Right lobe of liver (tissue), 6 donors: Measurements from ENCODE around the gene NCOA6. TPM values are rescaled to one million over a fixed set of nuclear protein-coding genes. Genes with fewer than 3 reads are reported as not detected.

Source experiments
- ATAC-seq, 4 donors: fragments of 200-7000 bp; cut with Tn5 transposase; one replicate each; pipeline ENCODE4 v1.9.1; 2020; ENCODE audit warnings: mild to moderate bottlenecking in 4 of 4, moderate library complexity in 4 of 4
- DNase-seq, 3 donors: peaks; one replicate each; pipeline ENCODE4 v3.0.0-alpha.2; 2020
- H3K27ac ChIP-seq, 3 donors: fragments of 200-600 bp; one replicate each; pipeline ENCODE4 v1.8.0; 2022
- H3K27me3 ChIP-seq, 2 donors: fragments of 200-600 bp; one replicate each; pipeline ENCODE4 v1.8.0; 2022
- H3K36me3 ChIP-seq, 4 donors: fragments of 200-600 bp; sonication (generic) in 1 of 4; one replicate each; pipeline versions ENCODE4 v1.5.1 to v1.8.0; 2017 to 2022; ENCODE audit warnings: control low read depth in 1 of 4
- H3K4me1 ChIP-seq, 4 donors: fragments of 200-600 bp; sonication (generic) in 1 of 4; one replicate each; pipeline versions ENCODE4 v1.5.1 to v1.8.0; 2017 to 2022; ENCODE audit warnings: control low read depth in 1 of 4
- H3K4me3 ChIP-seq, 3 donors: fragments of 200-600 bp; one replicate each; pipeline ENCODE4 v1.8.0; 2022
- H3K9me3 ChIP-seq, 4 donors: fragments of 200-600 bp; sonication (generic) in 1 of 4; one replicate each; pipeline versions ENCODE4 v1.5.1 to v1.8.0; 2017 to 2022; ENCODE audit warnings: control low read depth in 1 of 4
- CTCF ChIP-seq, 4 donors: fragments of 200-600 bp in 3 of 4; fragments of 450-650 bp in 1 of 4; IDR thresholded peaks; one replicate each; pipeline versions ENCODE4 v1.5.1 to v1.8.0; 2016 to 2022; ENCODE audit warnings: antibody characterized with exemption in 4 of 4, mild to moderate bottlenecking in 2 of 4
- POLR2A ChIP-seq: fragments of 450-650 bp; IDR thresholded peaks from one replicate; pipeline ENCODE4 v1.6.1; 2017; ENCODE audit warnings: antibody characterized with exemption, mild to moderate bottlenecking
- WGBS: methylation state at CpG from one replicate; pipeline ENCODE4 v1.1.6; 2018; ENCODE audit warnings: low coverage, low lambda C conversion rate; ENCODE audit not compliant: insufficient coverage; ENCODE audit errors: missing lambda C conversion rate; 5-methylcytosine and 5-hydroxymethylcytosine counted together
- intact Hi-C, 2 donors: fragments of 100-400 bp; cut with DNase I; formaldehyde crosslinking; loops; one replicate each; pipeline versions ENCODE4 v1.11.2 to v1.14.1; 2022
- total RNA-seq, 6 experiments: library from RNA; depleted of rRNA in 2 of 6; stranded (reverse); fragments of >200 nt in 2 of 6; fragmentation: NEBNext Ultra II Directional in 3 of 6; extraction: Animal tissue kit (Norgen Biotek cat#: 25700) in 3 of 6; gene quantifications; one replicate each; pipeline versions ENCODE4 v1.1.0 to v1.2.4, GENCODE V29; 2016 to 2023
- donor health status: DM: no; HTN: yes; CAD: no.
- donor health status: DM: no; HTN: no; CAD: no.
- donor health status: DM: no; HTN: no; CAD: no.
- donor health status: DM: no; HTN: yes; CAD: no.
- donor health status: DM: no; HTN: yes; CAD: no.

NCOA6 gene
- total RNA-seq, 6 experiments from 2014 or later: 10.0 to 12.9 (median 11.1) TPM

GRCh38 chr20:34774449-34774848, 51.0 kb downstream of the NCOA6 start:
- H3K4me1 ChIP-seq: no peaks in the 10 kb centered on the region
- H3K4me3 ChIP-seq: no peak overlapping the region
- DNase-seq: no peak
- TF ChIP-seq CTCF (IDR thresholded peaks at IDR 0.05): no peak
- no peak for TF ChIP-seq POLR2A
- H3K27me3 ChIP-seq: no peaks in the 10 kb centered on the region
- ATAC-seq: no peak
- intact Hi-C loops: no loop called here
- H3K9me3 ChIP-seq: no peaks in the 10 kb centered on the region
- peaks cover 0 to 26% (median 11%) of the 10 kb centered on the region in 4 donors for H3K36me3 ChIP-seq
- 91% methylated on average over 3 of the region's 3 CpGs for WGBS
- no peak overlapping the region for H3K27ac ChIP-seq

- H3K27me3 ChIP-seq: no peaks in the 10 kb centered on the region
- 91% methylated on average over 1 of the region's 1 CpG for WGBS
- no peaks in the 10 kb centered on the region for H3K4me1 ChIP-seq
- ATAC-seq: no peak
- peaks cover 0 to 26% (median 11%) of the 10 kb centered on the region in 4 donors for H3K36me3 ChIP-seq
- H3K4me3 ChIP-seq: no peak overlapping the region
- no peak overlapping the region for H3K27ac ChIP-seq
- no peak for TF ChIP-seq CTCF (IDR thresholded peaks at IDR 0.05)
- TF ChIP-seq POLR2A: no peak
- intact Hi-C loops: no loop called here
- no peaks in the 10 kb centered on the region for H3K9me3 ChIP-seq
- DNase-seq: no peak
These were observed 51.7 kb downstream of the NCOA6 start for GRCh38 chr20:34773726-34774125.

- Histone ChIP-seq H3K4me1 (no peaks in the 10 kb centered on the region), H3K4me3 (no peak overlapping the region), H3K36me3 (peaks cover 0 to 38% (median 12%) of the 10 kb centered on the region in 4 donors), H3K27me3 (no peaks in the 10 kb centered on the region), H3K27ac (no peak overlapping the region), H3K9me3 (no peaks in the 10 kb centered on the region)
- 80% methylated on average over 2 of the region's 3 CpGs for WGBS
- DNase-seq (no peak), ATAC-seq (no peak)
- TF ChIP-seq POLR2A (no peak), CTCF (IDR thresholded peaks at IDR 0.05) (no peak)
- intact Hi-C loops: no loop called here
These were observed 53.0 kb downstream of the NCOA6 start for GRCh38 chr20:34772437-34772836.

GRCh38 chr20:34771680-34772081, 53.8 kb downstream of the NCOA6 start:
- H3K9me3 ChIP-seq: no peaks in the 10 kb centered on the region
- WGBS: 75% methylated on average over 3 of the region's 3 CpGs
- H3K4me3 ChIP-seq: no peak overlapping the region
- H3K27me3 ChIP-seq: no peaks in the 10 kb centered on the region
- intact Hi-C loops: no loop called here
- TF ChIP-seq POLR2A: no peak
- no peak for TF ChIP-seq CTCF (IDR thresholded peaks at IDR 0.05)
- DNase-seq (no peak), ATAC-seq (no peak)
- H3K36me3 ChIP-seq: peaks cover 0 to 45% (median 16%) of the 10 kb centered on the region in 4 donors
- H3K27ac ChIP-seq: no peak overlapping the region
- no peaks in the 10 kb centered on the region for H3K4me1 ChIP-seq

GRCh38 chr20:34768096-34768495, 57.4 kb downstream of the NCOA6 start:
- TF ChIP-seq POLR2A (no peak), CTCF (IDR thresholded peaks at IDR 0.05) (no peak)
- intact Hi-C loops: no loop called here
- H3K4me1 ChIP-seq: no peaks in the 10 kb centered on the region
- ATAC-seq (no peak), DNase-seq (no peak)
- H3K27me3 ChIP-seq: no peaks in the 10 kb centered on the region
- peaks cover 1 to 45% (median 7%) of the 10 kb centered on the region in 4 donors for H3K36me3 ChIP-seq
- no peak overlapping the region for H3K27ac ChIP-seq
- WGBS: 78% methylated on average over 3 of the region's 3 CpGs
- no peaks in the 10 kb centered on the region for H3K9me3 ChIP-seq
- no peak overlapping the region for H3K4me3 ChIP-seq
